ENCODE data around the gene MX2. TPM values are rescaled to one million over a fixed set of nuclear protein-coding genes. Genes with fewer than 3 reads are reported as not detected.
A peak's percentile ranks its signal among the peaks of the same experiment; 100 is the strongest.

MX2 gene
- total and polyA plus RNA-seq, 2 of the 8 experiments (the other 6 are each of a cell fraction or from before 2014, with no cell fraction given) = 3.1 to 8.9 TPM

DNA sequence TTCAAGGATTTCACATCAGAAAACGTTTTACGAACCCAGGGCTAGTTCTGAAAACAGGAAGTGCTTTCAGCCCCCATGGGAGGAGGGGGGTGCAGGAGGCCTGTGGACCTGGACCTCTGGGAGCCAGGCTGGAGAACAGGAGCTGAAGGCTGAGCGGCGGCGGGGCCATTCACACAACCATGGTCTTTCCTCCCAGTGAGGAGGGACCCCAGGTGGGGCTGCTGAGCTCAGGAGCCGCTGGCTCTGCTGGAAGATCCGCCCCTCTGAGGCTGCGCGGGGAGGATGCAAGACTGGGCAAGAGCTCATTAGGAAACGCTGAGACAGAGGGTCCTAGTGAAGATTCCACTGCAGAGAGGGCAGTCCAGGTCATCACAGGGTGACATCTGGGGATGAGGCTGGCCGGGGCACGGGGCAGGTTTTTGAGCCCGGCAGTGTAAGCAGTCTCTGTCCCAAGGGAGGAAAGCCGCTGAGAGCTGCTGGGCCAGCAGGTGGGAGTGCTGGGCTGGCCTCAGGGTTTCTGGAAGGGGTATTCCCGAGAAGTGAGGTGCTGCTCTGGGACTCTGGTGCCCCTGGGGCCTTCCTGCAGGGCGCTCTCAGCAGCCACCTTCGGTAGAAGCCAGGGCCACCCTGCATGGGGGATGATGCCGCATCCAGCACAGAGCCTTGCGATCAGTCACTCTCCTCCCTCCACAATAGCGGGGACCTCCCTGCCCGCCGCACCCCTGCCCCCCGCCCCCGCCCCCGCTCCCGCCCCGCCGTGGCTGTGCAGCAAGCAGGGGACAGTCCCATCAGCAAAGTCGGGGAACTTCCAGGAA, 7.5 kb downstream of the MX2 start (continued):
- TF ChIP-seq KDM4A (IDR thresholded peaks at IDR 0.05; ENCODE audit: low read depth, low read length, severe bottlenecking) (peak; percentile 78), TBP (IDR thresholded peaks at IDR 0.05; ENCODE audit: low read depth, low read length) (peak; percentile 31; the same call in 1 of the 2 replicates), PHF8 (conservative IDR thresholded peaks at IDR 0.05; ENCODE audit: low read depth, low read length) (no peak), POLR2AphosphoS5 (IDR thresholded peaks at IDR 0.05; ENCODE audit: low read depth, low read length) (no peak), EP300 (IDR thresholded peaks at IDR 0.05; ENCODE audit: borderline replicate concordance in 1 of 2, low read depth in 2 of 2, low read length in 2 of 2) (no peak), SP2 (IDR thresholded peaks at IDR 0.05; ENCODE audit: low read length) (no peak), ASH2L (IDR thresholded peaks at IDR 0.05; ENCODE audit: low read length) (peak; percentile 18)
